DMS53 (cell line): ENCODE results near the gene DEFB114.
A peak's percentile ranks its signal among the peaks of the same experiment; 100 is the strongest.
"Not testable (repeated sequence)": the region's sequence is repeated elsewhere in the genome, so short reads cannot be mapped to it uniquely, and the experiment has no call there.

ENCODE experiments used
- DNase-seq: peaks from one replicate; lab custom pipeline; 2025; lab: John Stamatoyannopoulos, UW

DEFB114 gene

GRCh38 chr6:49964064-49964463, at the start of gene DEFB114:
TSS of gene DEFB114 (minus strand) at chr6:49964164. CDS start at chr6:49964105, 59 bp downstream.
- no peak for DNase-seq

- no peak for DNase-seq
Observed at GRCh38 chr6:50007819-50008218, 43.9 kb upstream of the DEFB114 start.

GRCh38 chr6:50003139-50003538, 39.2 kb upstream of the DEFB114 start:
- no peak for DNase-seq

GRCh38 chr6:49995278-49995677, 31.3 kb upstream of the DEFB114 start:
- DNase-seq: no peak

GRCh38 chr6:49988900-49989299, 24.9 kb upstream of the DEFB114 start:
- no peak for DNase-seq

- no peak for DNase-seq
Observed at GRCh38 chr6:49987749-49988148, 23.8 kb upstream of the DEFB114 start.

- no peak for DNase-seq
Observed at GRCh38 chr6:49986551-49986950, 22.6 kb upstream of the DEFB114 start.

- no peak for DNase-seq
Observed at GRCh38 chr6:49982046-49982445, 18.1 kb upstream of the DEFB114 start.

- DNase-seq: peak; percentile 45
Observed at GRCh38 chr6:49980898-49981297, 16.9 kb upstream of the DEFB114 start.

- DNase-seq: no peak
Observed at GRCh38 chr6:49979584-49979983, 15.6 kb upstream of the DEFB114 start.

- peak; percentile 45 for DNase-seq
Observed at GRCh38 chr6:49978332-49979226, 14.6 kb upstream of the DEFB114 start.

- DNase-seq: no peak
Observed at GRCh38 chr6:49969605-49970004, 5.6 kb upstream of the DEFB114 start, which contains the start of gene DEFB113. TSS of gene DEFB113 (minus strand) at chr6:49969625. CDS start at chr6:49969625, 0 bp downstream.

- DNase-seq: no peak
Observed at GRCh38 chr6:49966823-49967222, 2.9 kb upstream of the DEFB114 start.

- no peak for DNase-seq
Observed at GRCh38 chr6:49966334-49966733, 2.4 kb upstream of the DEFB114 start.

GRCh38 chr6:49958180-49958579, 5.8 kb downstream of the DEFB114 start:
- no peak for DNase-seq

- no peak for DNase-seq
Observed at GRCh38 chr6:49955847-49956246, 8.1 kb downstream of the DEFB114 start.

GRCh38 chr6:49951926-49952325, 12.0 kb downstream of the DEFB114 start:
- no peak for DNase-seq

- no peak for DNase-seq
Observed at GRCh38 chr6:49950415-49950751, 13.6 kb downstream of the DEFB114 start.

GRCh38 chr6:49949062-49949461, 14.9 kb downstream of the DEFB114 start:
- no peak for DNase-seq

- no peak for DNase-seq
Observed at GRCh38 chr6:49946835-49947234, 17.1 kb downstream of the DEFB114 start.

GRCh38 chr6:49944068-49944467, 19.9 kb downstream of the DEFB114 start:
- not testable (repeated sequence) for DNase-seq

- peak; percentile 53 for DNase-seq
Observed at GRCh38 chr6:49939993-49940498, 23.9 kb downstream of the DEFB114 start.

- no peak for DNase-seq
Observed at GRCh38 chr6:49937811-49938210, 26.2 kb downstream of the DEFB114 start.

- DNase-seq: no peak
Observed at GRCh38 chr6:49937017-49937416, 26.9 kb downstream of the DEFB114 start.
